ENCODE data around the gene TEDC2. TPM values are rescaled to one million over a fixed set of nuclear protein-coding genes. Genes with fewer than 3 reads are reported as not detected.

The TEDC2 gene
- total RNA-seq, 4 donors from 2014 or later = 1.3 to 2.5 (median 1.8) TPM; not detected in 1

DNA sequence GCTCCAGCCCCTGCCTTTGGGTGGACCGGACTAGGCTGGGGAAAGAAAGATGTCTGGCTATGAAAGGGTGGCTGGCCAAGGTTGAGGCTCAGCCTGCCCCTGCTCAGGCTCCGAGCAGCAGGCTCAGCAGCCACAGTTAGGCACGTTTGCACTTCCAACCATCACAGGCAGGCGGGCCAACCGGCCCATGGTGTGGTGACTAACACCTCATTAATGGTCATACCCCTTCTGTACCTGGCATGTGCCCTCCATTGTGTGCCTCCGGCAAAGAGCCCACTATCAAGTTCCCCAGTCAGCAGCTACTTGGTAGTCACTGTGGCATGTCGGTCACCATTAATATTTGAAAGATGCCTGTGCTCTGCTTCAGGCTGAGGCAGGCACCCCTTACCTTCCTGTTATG lies 21.8 kb downstream of the TEDC2 start:
- no peaks in the 10 kb centered on the region for H3K9me3 ChIP-seq
- H3K4me3 ChIP-seq = no peak overlapping the region
- WGBS, 2 donors = 65 to 71% methylated on average over 7 of the region's 7 CpGs
- no peak for DNase-seq (ENCODE audit: low spot score in 2 of 2)
- H3K27me3 ChIP-seq = no peaks in the 10 kb centered on the region
- H3K27ac ChIP-seq = no peak overlapping the region
- peaks cover 0 to 7% (median 0%) of the 10 kb centered on the region in 3 donors for H3K36me3 ChIP-seq
- peaks cover 0 to 30% (median 5%) of the 10 kb centered on the region in 4 donors for H3K4me1 ChIP-seq
- TF ChIP-seq POLR2A (IDR thresholded peaks at IDR 0.05) (no peak), EP300 (IDR thresholded peaks at IDR 0.05) (no peak)
- TF ChIP-seq, protein P1, sequence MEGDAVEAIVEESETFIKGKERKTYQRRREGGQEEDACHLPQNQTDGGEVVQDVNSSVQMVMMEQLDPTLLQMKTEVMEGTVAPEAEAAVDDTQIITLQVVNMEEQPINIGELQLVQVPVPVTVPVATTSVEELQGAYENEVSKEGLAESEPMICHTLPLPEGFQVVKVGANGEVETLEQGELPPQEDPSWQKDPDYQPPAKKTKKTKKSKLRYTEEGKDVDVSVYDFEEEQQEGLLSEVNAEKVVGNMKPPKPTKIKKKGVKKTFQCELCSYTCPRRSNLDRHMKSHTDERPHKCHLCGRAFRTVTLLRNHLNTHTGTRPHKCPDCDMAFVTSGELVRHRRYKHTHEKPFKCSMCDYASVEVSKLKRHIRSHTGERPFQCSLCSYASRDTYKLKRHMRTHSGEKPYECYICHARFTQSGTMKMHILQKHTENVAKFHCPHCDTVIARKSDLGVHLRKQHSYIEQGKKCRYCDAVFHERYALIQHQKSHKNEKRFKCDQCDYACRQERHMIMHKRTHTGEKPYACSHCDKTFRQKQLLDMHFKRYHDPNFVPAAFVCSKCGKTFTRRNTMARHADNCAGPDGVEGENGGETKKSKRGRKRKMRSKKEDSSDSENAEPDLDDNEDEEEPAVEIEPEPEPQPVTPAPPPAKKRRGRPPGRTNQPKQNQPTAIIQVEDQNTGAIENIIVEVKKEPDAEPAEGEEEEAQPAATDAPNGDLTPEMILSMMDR (IDR thresholded peaks at IDR 0.05) = no peak

DNA sequence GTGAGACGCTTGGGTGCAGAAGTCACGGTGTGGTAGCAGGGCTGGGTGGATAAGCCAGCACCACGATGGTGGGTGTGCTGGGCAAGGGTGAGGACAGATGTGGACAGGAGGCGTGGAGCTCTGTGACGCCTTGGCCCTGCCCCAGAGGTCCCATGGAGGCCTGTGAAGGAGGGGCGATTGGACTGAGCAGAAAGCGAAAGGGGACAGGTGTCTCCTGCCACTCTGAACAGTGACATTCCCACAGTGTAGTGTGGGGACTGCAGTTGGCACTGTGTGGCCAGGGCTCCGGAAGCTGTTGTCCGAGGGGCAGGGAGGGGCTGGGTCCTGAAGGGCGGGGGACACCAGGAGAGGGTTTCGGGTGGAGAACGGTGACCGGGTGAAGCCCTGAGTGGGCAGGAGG lies 22.3 kb downstream of the TEDC2 start:
- Histone ChIP-seq H3K27me3 (no peaks in the 10 kb centered on the region), H3K9me3 (no peaks in the 10 kb centered on the region), H3K36me3 (peaks cover 0 to 7% (median 0%) of the 10 kb centered on the region in 3 donors), H3K27ac (peak overlapping the region in 2 of 4 donors; percentile 36 to 61), H3K4me1 (peaks cover 0 to 34% (median 7%) of the 10 kb centered on the region in 4 donors), H3K4me3 (peak overlapping the region in 1 of 4 donors; percentile 33)
- TF ChIP-seq, protein P1 (IDR thresholded peaks at IDR 0.05) = no peak
- TF ChIP-seq POLR2A (IDR thresholded peaks at IDR 0.05) (no peak), EP300 (IDR thresholded peaks at IDR 0.05) (no peak)
- 67 to 76% methylated on average over 13 of the region's 13 CpGs for WGBS, 2 donors
- DNase-seq (ENCODE audit: low spot score in 2 of 2) = no peak

GRCh38 chr16:2482708-2483534 lies 23.0 kb downstream of the TEDC2 start:
- TF ChIP-seq, protein P1 (IDR thresholded peaks at IDR 0.05) = no peak
- TF ChIP-seq EP300 (IDR thresholded peaks at IDR 0.05) = peak in 1 of 2 donors; percentile 30
- H3K4me1 ChIP-seq = peaks cover 0 to 40% (median 9%) of the 10 kb centered on the region in 4 donors
- peaks cover 0 to 7% (median 0%) of the 10 kb centered on the region in 3 donors for H3K36me3 ChIP-seq
- peak; percentile 55 to 59 for DNase-seq (ENCODE audit: low spot score in 2 of 2)
- WGBS, 2 donors = 52 to 57% methylated on average over 32 of the region's 32 CpGs
- peak overlapping the region in 3 of 4 donors; percentile 23 to 70 (median 61) for H3K27ac ChIP-seq
- no peaks in the 10 kb centered on the region for H3K9me3 ChIP-seq
- peak overlapping the region in 2 of 4 donors; percentile 21 to 33 for H3K4me3 ChIP-seq
- H3K27me3 ChIP-seq = no peaks in the 10 kb centered on the region

- H3K4me1 ChIP-seq = peaks cover 0 to 40% (median 9%) of the 10 kb centered on the region in 4 donors
- TF ChIP-seq, protein P1 (IDR thresholded peaks at IDR 0.05) = no peak
- TF ChIP-seq EP300 (IDR thresholded peaks at IDR 0.05) (no peak), POLR2A (IDR thresholded peaks at IDR 0.05) (no peak)
- no peak for DNase-seq (ENCODE audit: low spot score in 2 of 2)
- H3K27me3 ChIP-seq = no peaks in the 10 kb centered on the region
- H3K27ac ChIP-seq = no peak overlapping the region
- no peak overlapping the region for H3K4me3 ChIP-seq
- 84 to 90% methylated on average over 16 of the region's 16 CpGs for WGBS, 2 donors
- no peaks in the 10 kb centered on the region for H3K9me3 ChIP-seq
- H3K36me3 ChIP-seq = peaks cover 0 to 5% (median 0%) of the 10 kb centered on the region in 3 donors
Measured at GRCh38 chr16:2483939-2484897, 24.3 kb downstream of the TEDC2 start.
